Fibroblast of skin of back (primary cell): Measurements from ENCODE around the gene SDK2.

ENCODE experiments used
- DNase-seq: peaks from one replicate; pipeline ENCODE4 v3.0.0-alpha.2; 2013

Gene SDK2

DNA sequence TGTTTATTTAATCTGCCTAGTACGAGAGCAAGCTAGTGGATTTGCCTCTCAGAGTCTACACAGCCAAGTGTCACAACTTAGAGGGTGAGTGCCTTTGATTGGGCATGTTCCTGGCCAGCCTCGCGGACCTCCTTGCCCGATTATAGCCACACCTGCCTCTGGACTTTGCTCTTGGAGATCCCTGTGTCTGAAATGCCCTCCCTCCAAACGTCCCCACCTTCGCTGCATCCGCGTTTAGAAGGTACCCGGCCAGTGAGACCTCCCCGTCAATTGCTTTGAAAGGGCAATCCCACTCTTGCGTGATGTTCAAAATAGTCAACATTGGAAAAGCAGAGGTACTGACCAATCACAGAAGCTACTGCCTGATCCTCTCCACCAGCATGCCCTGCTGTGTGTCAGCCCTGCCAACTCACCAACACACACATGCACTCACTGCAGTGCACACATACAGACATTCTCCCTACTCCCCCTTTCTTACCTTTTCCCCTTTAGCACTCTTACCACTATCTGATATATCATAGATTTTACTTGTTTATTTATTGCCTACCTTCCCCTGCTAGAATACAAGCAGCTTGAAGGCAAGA, 6.5 kb upstream of the SDK2 start:
- DNase-seq, result no peak

DNA sequence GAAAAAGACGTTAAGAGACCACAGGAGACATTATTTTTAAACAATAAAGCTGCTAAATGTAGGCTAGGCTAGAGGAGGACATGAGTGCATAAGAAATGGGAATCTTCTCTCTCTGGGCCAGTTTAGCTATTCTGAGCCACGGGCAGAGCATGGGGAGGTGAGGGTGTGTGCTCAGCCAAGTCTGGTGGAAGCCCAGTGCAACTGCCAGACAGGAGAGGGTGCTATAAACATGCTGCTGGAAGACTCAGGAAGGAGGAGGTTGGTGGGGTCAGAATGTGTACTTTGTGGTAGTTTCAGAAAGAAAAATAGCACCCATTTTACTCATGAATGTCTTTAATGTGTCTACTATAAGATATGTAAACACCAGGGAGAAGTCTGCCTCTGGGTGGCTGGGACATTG, 5.9 kb upstream of the SDK2 start:
- no peak for DNase-seq

DNA sequence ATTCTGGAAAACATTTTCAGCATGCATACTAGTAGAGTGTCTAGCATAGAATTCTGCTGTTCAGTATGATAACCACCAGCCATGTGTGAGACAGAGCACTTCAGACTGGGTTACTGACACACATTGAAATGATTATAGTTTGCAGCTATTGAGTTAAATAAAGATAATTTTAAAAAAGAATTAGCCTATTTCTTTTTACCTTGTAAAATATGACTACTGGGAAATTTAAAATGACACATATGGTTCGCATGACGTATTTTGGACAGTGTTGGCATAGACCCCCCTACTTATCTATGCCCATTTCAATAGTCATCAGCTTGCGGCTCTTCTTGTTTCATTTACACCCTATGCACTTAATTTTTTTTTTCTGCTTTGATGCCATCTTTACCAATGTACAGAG, 4.7 kb upstream of the SDK2 start:
- DNase-seq, result no peak

DNA sequence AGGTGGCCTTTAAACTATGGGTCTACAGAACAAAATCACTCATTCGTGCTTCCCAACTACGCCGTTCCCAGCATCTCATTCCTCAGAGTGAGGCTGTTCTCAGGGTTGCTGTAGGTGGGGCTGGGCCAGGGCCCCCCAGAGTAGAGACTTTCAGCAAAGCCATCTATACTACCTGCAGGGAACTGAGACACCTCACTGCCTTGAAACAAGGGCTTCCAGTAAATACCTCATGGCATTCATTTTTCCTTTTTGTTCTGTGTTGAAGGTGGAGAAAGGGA, 4.2 kb upstream of the SDK2 start:
- no peak for DNase-seq

DNA sequence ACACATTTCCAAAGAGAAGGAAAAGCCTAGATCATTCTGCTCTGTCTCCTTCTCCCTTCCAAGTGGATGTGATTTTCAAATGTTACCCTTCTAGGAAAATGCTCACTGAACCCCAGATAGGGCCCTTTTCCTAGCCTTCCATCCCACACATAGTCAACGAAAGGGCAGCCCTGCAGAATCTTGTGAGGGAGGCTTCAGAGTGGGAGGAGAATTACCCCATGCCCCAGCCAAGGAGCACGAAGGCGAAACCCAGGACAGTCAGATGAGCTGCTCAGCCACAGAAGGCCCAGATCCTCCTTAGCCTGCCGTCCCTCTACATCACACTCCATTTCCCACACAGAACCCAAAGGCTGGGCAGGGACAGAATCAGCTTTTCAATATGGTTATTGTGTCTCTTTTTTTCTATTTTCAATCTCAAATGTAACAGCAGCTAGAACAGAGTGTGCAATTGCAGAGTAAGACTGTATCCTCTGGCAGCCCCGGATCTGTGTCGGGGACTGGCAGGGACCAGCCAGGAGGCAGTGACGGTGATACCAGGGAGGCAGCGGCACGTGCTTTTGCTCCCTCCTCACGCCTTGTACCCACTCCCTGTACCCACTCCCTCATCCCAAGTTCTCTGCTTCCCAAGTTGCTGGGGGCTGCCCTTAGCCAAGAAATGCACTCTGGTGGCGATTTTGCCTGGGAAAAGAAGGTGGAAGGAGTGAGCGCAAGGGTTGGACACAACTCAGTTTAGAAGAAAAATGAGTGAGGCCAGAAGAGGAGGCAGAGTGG, 3.7 kb upstream of the SDK2 start:
- DNase-seq, result no peak

DNA sequence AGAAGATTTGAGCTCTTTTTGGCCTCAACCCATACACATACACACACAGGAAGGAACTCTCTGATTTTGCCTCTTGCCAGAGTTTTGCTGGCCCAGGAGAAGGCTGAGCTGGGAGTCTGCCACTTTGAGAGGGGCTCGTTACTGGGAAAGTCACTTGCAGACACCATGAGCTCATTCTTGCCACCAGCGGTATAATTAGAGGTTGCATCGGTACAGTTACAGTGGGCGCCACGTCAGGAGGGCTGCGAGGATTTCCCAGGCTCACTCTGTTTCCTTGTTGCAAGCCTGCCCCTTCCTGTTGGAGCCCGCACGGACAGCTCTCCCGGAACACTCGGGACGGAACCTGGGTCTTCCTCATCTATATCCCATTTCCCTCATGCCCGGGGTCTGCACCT, 3.1 kb upstream of the SDK2 start:
- DNase-seq, result no peak

DNA sequence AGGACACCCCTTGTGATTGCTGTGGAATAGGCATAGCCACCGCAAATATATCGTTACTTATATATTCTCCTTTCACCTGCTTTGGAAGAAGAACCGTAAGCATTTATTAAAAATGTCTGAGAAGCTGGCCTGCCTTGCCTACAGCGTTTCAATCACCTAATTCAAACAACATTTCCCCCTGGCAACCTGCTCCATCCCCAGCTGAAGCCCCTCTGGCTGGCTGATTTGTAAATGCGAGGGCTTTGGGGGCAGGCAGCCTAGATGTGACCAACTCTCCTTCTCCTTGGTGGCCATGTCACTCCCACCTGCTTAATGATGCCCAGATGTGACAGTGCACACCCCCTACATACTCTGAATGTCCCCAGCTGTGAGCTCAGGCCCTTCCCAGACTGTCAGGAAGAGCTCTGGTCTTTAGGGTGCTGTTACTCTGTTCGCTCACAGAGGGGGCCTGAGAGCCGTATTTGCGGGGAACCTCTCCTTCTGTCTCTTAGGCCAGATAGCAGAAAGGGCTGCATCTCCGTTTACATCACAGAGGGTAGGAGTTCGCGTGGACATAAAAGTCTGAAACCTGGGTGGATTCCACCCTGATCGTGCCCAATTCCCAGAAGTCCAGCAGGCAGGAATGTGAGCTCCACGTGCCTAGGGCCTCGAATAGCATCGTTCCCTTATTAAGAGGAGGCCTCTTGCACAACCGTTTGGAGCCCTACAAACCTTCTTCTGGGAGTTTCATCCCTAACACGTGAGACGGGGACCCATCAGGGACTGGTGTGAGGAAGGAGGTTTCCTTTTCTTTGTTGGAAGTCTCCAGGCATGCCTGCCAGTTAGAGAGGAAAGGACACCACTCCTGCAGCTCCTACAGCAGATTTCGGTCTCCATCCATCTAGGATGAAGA, 2.4 kb upstream of the SDK2 start:
- DNase-seq, result peak; percentile 18

DNA sequence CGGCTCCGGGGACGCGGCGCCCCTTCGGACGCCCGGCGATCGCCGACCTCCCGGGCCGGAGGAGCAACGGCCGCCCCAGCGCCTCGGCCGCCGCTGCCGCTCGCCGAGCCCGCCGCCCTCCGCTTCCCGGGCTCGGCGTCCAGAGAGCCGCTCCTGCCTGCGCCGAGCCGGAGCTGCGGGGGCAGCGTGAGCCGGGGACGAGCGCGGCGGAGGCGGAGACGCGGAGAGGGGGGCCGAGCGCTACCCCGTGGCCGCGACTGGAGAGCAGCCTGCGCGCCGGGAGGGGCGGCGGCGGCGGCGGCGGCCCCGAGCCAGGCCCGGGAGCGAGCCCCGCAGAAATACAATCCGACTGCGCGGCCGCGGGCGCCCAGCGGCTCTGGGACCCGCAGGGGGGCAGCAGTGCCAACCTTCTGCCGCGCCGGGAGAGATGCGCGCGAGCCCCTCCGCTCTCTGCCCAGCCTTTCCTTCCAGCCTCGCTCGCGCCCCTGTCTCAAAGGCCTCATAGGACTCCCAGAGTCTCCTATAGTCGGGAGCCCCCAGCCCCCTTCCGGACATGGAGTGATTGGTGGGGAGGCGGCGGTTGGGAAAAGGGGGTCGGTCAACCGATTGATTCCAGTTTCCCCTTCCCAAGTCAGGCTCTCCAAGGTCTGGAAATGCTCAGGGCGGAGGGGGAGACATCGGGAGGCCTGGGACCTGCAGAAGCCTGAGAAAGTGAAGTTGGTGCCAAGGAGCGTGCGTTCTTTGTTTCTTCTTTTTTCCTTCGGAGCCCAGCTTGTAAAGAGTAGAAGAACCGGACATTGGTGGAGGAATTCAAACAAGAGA, 1.0 kb upstream of the SDK2 start:
- DNase-seq, result peak; percentile 65

DNA sequence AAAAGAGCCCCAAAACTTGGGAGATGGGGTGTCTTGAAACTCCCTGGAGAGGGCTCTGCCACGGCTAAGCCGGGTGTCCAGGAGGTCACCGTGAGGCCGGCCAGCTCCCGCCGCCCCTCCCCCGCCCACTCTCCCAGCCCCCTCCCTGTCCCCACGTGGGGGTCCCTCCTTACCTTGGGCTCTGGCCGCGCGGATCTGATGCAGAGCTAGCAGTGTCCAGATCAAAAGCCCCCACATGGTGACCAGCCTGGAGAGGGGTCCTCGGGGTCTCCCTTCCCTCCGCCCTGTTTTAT, 447 bp downstream of the SDK2 start:
- DNase-seq, result no peak

DNA sequence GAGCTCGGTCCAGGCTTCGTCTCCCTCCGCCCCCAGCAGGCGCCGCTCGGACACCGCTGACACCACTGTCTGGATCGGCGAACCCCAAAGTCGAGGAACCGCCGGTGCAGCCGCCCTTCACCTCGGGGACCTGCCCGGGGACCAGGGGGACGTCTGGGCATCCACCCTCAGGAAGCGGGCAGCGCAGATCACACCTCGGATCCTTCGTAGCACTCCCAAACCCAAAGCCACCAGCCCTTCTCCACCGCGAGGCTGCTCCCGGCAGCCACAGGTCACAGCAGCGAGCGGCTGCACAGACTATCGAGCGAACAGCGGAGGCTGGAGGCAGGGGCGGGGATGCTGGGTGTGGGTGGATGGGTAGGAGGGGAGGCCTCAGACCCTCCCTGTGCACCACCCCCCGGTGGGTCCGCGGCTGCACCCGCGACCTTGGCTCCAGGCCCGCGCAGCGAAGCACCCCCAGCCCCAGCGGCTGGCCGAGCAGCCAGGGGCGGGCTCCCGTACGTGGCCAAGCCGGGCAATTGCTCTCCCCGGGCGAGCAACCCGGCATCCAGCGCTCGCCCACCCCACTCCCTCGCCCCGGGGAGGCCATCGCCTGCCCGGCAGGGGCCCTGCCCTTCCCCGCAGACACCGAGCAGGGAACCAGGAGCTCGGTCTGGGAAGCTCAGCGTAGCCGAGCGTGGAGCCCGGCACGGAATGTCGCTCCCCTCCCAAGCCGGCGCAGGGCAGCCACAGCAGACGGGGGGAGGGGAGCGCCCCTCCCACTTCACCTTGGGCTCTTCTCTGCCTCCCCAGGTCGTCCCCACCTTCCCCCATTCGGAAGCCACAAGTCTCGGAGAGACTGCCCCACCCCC, 1.0 kb downstream of the SDK2 start:
- DNase-seq, result peak; percentile 22

DNA sequence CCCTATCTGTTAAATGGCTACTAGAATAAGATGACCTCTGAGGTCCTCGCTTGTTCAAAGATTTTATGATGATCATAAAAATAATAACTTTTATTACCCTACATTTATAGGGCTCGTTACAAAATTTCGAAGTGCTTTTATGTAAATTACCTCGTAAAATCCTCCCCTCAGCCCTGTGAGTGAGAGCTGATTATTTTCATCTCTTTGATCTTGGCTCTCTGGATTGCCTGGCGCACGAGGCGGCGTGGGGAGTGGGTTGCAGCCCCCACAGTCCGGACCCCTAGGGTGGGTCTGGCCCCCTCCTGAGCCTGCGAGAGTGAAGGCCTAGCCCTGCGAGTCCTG, 1.6 kb downstream of the SDK2 start:
- DNase-seq, result no peak

DNA sequence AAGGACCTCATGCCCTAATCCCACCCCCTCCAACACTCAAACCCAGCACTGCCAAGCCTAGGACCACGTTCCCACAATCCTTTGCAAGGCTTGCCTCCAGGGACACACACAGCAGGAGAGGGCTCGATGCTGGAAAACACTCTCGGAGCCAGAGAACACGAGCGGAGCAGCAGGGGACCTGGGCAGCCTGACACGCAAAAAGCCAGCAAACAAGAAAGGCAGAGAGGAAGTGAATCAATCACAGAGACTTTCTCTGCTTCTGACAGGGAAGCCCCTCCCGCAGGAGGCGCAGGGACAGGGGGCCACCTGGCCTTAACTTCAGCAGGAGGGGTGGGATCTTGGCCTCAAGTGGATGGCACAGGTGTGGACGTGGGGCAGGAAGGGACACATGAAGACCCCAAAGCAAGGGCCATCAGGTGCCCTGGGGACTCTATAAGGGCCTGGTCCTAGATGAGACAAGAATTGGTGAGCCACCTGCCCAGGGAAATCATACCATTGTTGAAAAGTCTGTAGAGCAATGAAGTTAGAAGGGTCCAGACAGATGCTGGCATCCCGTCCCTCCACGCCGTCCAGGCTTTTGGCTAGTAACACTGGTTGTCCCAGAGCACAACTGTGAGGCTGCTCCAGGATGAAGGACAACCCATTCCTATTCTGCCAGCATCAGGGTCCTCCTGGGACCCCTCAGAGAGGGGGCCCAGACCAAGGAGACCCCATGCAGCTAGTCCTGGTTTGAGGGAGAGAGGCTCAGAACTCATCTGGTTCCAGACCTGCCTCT, 2.2 kb downstream of the SDK2 start:
- peak; percentile 38 for DNase-seq

DNA sequence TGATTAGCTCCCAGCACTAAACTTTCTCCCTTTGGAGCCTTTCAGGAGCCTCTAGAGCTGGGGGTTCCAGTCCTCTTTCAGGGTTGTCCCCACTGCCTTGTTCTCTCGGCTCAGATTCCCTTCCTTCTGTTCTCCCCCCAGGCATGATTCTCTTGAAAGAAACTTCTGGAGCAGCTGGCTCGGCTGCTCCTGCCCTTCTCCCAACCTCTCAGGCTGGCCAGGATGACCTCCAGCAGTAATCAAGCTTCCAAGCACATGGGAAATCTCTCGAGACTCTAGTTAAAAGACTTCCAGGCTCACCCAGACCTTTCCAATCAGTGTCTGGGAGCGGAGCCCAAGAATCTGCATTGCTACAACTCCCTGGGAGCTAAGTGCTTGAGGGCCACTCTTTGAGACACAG, 3.6 kb downstream of the SDK2 start:
- no peak for DNase-seq

DNA sequence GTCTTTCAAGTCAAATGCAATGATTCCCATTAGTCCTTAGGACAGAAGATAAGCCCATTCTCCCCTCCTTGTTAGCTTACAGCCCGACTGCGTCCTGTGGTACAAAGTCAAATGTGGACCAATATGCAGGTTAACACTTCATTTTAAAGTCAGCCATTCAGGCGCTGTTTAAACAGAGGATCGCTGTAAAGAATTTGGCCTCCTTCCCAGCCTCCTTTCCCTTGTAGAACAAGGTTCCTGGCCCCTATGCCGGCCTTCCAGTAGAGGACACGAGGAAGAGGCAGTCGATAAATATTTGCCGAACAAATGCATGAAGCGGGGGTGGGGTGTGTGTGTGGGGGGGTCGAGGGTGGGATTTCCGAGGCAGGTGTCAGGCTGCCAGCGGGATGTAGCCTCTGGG, 4.3 kb downstream of the SDK2 start:
- no peak for DNase-seq

DNA sequence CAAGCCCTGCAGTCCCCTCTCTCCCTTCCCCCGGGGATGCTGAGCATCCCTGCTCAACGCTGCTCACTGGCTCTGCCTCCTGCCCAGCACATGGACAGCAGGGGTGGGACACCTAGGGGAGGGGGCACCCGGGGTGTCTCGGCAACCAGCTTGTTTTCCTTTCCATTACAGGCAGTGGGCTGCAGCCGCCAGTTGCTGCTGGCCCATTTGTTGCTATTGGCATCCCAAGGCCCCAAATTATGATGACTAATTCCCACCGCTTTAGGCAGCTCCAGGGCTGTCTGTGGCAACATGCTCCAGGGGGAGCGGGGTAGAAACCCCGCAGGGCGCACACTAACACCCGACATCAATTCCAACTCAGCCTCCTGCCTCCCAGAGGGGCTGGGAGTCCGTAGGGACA, 4.9 kb downstream of the SDK2 start:
- DNase-seq, result peak; percentile 45

DNA sequence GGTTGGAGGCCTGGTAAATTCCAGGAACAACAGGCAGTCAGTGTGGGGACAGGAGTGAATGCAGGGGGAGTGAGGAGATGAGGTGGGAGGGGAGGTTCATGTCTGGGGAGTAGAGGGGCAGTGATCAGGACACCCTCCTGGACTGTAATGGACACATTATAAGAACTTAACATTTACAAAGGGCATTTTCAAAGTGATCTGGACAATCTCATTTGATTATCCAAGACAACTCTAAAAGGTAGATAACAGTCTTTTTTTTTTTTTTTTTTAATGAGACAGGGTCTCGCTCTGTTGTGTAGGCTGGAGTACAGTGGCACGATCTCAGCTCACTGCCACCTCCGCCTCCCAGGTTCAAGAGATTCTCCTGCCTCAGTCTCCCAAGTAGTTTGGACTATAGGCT, 5.7 kb downstream of the SDK2 start:
- DNase-seq, result no peak

DNA sequence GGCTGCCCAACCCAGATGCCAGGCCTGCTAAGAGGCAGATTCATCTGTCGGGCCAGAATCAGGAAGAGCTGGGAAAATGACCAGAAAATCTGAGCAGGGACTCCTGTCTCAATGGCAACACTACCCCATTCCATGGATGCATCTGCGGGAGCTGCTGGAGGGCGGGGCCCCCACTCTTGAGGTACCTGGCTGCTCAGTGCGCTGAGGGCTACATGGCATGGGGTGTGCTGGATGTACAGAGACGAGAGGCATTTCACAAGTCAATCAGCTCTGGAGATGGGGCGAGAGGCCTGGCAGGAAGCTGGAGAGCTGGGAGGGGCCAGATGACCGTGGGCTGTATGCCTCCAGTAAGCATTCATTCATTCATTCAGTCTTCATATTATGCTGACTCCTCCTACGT, 6.4 kb downstream of the SDK2 start:
- DNase-seq, result no peak

DNA sequence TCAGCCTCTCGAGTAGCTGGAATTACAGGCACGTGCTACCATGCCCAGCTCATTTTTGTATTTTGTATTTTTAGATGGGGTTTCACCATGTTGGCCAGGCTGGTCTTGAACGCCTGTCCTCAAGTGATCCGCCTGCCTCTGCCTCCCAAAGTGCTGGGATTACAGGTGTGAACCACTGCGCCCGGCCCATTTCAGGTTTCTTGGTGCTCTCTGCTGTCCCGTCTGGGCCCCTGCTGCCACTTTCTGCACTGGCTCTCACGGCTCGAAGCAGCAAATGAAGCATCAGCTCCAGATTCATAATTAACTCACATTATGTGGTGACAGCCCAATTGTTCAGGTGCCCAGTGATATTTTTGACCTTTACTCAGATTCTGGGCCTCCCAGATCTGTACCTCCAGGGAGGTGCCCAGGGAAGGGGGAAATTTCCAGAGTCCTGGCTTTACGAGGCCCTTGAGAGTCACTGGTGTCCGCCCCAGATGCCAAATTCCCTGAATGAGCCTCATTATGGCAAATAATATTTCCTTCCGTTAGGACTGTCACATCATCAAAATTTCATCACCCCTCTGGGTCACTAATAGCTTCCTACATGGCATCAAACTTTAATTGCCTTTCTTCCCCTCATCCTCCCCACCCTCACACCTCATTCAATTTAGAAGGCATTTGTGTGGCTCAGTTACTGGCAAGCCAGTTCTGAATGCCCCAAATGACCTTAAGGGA, 9.0 kb downstream of the SDK2 start:
- no peak for DNase-seq

DNA sequence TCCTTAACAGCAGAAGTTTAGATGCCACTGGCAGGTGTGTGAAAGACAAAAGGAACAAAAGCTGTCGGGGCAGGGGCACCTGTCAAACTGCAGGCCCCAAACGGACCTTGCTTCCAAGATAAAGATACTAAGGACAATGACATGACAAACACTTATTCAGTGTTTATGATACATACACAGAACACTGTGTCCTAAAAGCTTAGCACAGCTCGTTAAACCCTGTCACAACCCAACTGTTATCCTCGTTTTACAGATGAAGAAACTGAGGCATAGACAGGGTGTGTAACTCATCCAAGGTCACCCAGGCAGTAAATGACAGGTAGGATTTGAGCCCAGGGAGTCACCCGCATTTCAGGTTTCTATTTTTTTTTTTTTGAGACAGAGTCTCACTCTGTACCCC, 9.6 kb downstream of the SDK2 start:
- DNase-seq, result no peak

DNA sequence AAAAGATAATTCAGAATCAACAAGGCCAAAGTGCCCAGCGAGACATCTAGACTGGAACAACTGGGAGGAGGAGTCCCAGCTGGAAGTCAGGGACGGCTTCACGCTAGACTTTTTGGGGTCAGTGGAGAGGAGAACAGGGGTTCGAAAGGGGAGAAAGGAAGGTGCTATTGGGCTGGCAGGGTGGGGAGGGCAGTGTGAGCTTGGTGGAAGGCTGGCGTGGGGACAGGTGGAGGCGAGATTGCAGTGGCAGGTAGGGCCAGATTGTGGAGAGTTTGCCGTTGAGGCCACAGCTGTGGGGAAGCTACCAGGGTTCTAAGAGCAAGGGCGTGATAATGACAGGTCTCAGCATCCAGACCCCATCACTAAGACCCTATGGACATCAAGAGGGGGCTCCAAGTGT, 10.5 kb downstream of the SDK2 start:
- DNase-seq, result no peak

DNA sequence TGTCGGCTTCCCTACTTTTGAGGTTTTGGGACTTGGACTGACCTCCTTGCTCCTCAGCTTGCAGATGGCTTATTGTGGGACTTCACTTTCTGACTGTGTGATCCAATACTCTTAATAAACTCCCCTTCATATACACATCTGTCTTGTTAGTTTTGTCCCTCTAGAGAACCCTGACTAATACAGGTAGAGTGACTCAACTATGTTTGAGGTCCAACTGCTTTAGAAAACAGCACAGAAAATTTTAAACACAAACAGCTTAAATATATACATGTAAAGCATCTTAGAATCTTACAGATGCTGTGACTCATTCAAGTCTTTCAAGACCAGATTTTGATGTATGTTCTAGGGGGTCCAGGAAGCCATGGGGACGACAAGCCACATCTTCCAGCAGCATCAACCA, 11.7 kb downstream of the SDK2 start:
- no peak for DNase-seq
